Measurements from ENCODE around the gene CHAT.
A peak's percentile ranks its signal among the peaks of the same experiment; 100 is the strongest.

Gene CHAT

GRCh38 chr10:49597426-49598163 is 16.2 kb upstream of the CHAT start:
- no peak for DNase-seq

GRCh38 chr10:49598164-49598856 is 15.5 kb upstream of the CHAT start:
- DNase-seq = peak; percentile 19

GRCh38 chr10:49598986-49599385 is 14.9 kb upstream of the CHAT start:
- DNase-seq = no peak

GRCh38 chr10:49599546-49599945 is 14.3 kb upstream of the CHAT start:
- no peak for DNase-seq

GRCh38 chr10:49600046-49600445 is 13.8 kb upstream of the CHAT start:
- no peak for DNase-seq

GRCh38 chr10:49600781-49601400 is 12.9 kb upstream of the CHAT start:
- no peak for DNase-seq

- DNase-seq = no peak
Observed at GRCh38 chr10:49601857-49602256, 12.0 kb upstream of the CHAT start.

- DNase-seq = no peak
Observed at GRCh38 chr10:49602380-49603023, 11.3 kb upstream of the CHAT start.

GRCh38 chr10:49605216-49605938 is 8.5 kb upstream of the CHAT start:
- DNase-seq = peak; percentile 78

GRCh38 chr10:49605939-49606509 is 7.8 kb upstream of the CHAT start:
- DNase-seq = no peak

GRCh38 chr10:49606981-49607535 is 6.8 kb upstream of the CHAT start:
- DNase-seq = peak; percentile 8

- peak; percentile 22 for DNase-seq
Observed at GRCh38 chr10:49608166-49609005, 5.5 kb upstream of the CHAT start.

- DNase-seq = peak; percentile 52
Observed at GRCh38 chr10:49609006-49609282, 4.9 kb upstream of the CHAT start.

GRCh38 chr10:49609283-49610113 is 4.3 kb upstream of the CHAT start:
- DNase-seq = peak; percentile 77

- peak; percentile 80 for DNase-seq
Observed at GRCh38 chr10:49610114-49610457, 3.8 kb upstream of the CHAT start, which contains the start of gene SLC18A3. Gene SLC18A3, plus strand, starts transcription at chr10:49610310. Its CDS starts 431 bp downstream, at chr10:49610741.

GRCh38 chr10:49610458-49611165 is 3.2 kb upstream of the CHAT start:
- DNase-seq = peak; percentile 37

GRCh38 chr10:49611166-49611815 is 2.5 kb upstream of the CHAT start:
- peak; percentile 84 for DNase-seq

GRCh38 chr10:49611816-49612512 is 1.9 kb upstream of the CHAT start:
- no peak for DNase-seq

Data from NCI-H82 (cell line).